Spleen (tissue), 11 donors: ENCODE data around the gene CDK2. TPM values are rescaled to one million over a fixed set of nuclear protein-coding genes. Genes with fewer than 3 reads are reported as not detected.

ENCODE experiments used
- DNase-seq: peaks from one replicate; pipeline ENCODE4 v3.0.0-alpha.2; 2020
- H3K27ac ChIP-seq, 8 donors: fragments of 200-600 bp; sonication (generic) in 7 of 8; 1 replicate in 4 of 8; 2 replicates in 4 of 8; pipeline versions ENCODE4 v1.5.0 to v1.8.0; 2016 to 2021; ENCODE audit warnings: inconsistent platforms in 4 of 8, mild to moderate bottlenecking in 4 of 8, moderate library complexity in 1 of 8
- H3K27me3 ChIP-seq, 7 donors: fragments of 200-600 bp; sonication (generic) in 6 of 7; replicated peaks in 1 of 7; 1 replicate in 4 of 7; 2 replicates in 3 of 7; pipeline versions ENCODE4 v1.5.0 to v1.8.0; 2016 to 2021; ENCODE audit warnings: inconsistent platforms in 3 of 7, mild to moderate bottlenecking in 1 of 7
- H3K36me3 ChIP-seq, 6 donors: fragments of 200-600 bp; sonication (generic) in 5 of 6; 1 replicate in 4 of 6; 2 replicates in 2 of 6; pipeline versions ENCODE4 v1.5.0 to v1.8.0; 2016 to 2021; ENCODE audit warnings: inconsistent platforms in 2 of 6
- H3K4me1 ChIP-seq, 6 donors: fragments of 200-600 bp; sonication (generic) in 5 of 6; 1 replicate in 3 of 6; 2 replicates in 3 of 6; pipeline versions ENCODE4 v1.5.0 to v1.8.0; 2016 to 2021; ENCODE audit warnings: inconsistent platforms in 3 of 6
- H3K4me3 ChIP-seq, 8 donors: fragments of 200-600 bp; sonication (generic) in 7 of 8; 1 replicate in 4 of 8; 2 replicates in 4 of 8; pipeline versions ENCODE4 v1.5.0 to v1.8.0; 2016 to 2021; ENCODE audit warnings: inconsistent platforms in 4 of 8, mild to moderate bottlenecking in 4 of 8, moderate library complexity in 2 of 8
- H3K9me3 ChIP-seq, 8 donors: fragments of 200-600 bp; sonication (generic) in 7 of 8; 1 replicate in 4 of 8; 2 replicates in 4 of 8; pipeline versions ENCODE4 v1.5.0 to v1.8.0; 2016 to 2021; ENCODE audit warnings: inconsistent platforms in 4 of 8
- CTCF ChIP-seq, 11 experiments: fragments of 200-600 bp in 7 of 11; fragments of 450-650 bp in 4 of 11; sonication (generic) in 4 of 11; IDR thresholded peaks in 8 of 11; conservative IDR thresholded peaks in 3 of 11; 1 replicate in 7 of 11; 2 replicates in 4 of 11; pipeline versions ENCODE4 v1.4.0 to v1.8.0; 2016 to 2021; ENCODE audit warnings: antibody characterized with exemption in 11 of 11, inconsistent platforms in 4 of 11, mild to moderate bottlenecking in 1 of 11
- POLR2A ChIP-seq, 3 donors: fragments of 450-650 bp; IDR thresholded peaks; one replicate each; pipeline ENCODE4 v1.5.1; 2017; ENCODE audit warnings: antibody characterized with exemption in 3 of 3, mild to moderate bottlenecking in 1 of 3
- POLR2AphosphoS5 ChIP-seq, 3 donors: sonication (generic); formaldehyde crosslinking; IDR thresholded peaks; one replicate each; pipeline ENCODE4 v1.5.1; 2017; ENCODE audit warnings: antibody characterized with exemption in 3 of 3
- WGBS, 5 donors: extraction: QIAGEN DNeasy Blood & Tissue Kit in 3 of 5; methylation state at CpG; one replicate each; pipeline versions ENCODE4 v1.1.5 to v1.1.7; 2013 to 2018; 5-methylcytosine and 5-hydroxymethylcytosine counted together
- intact Hi-C: fragments of 100-400 bp; cut with DNase I; formaldehyde crosslinking; loops from one replicate; pipeline ENCODE4 v1.15.0; 2023; ENCODE audit warnings: low total_unique reads
- polyA plus RNA-seq, 3 donors: library from polyadenylated mRNA; stranded (reverse); fragments of 200-250 nt; gene quantifications; one replicate each; pipeline ENCODE4 v1.2.1, GENCODE V29; 2013
- total RNA-seq, 7 donors: library from RNA; depleted of rRNA in 3 of 7; stranded (reverse); fragments of >200 nt in 3 of 7; fragmentation: NEBNext Ultra II Directional in 4 of 7; extraction: Animal tissue kit (Norgen Biotek cat#: 25700) in 4 of 7; gene quantifications; one replicate each; pipeline versions ENCODE4 v1.1.0 to v1.2.1, GENCODE V29; 2016 to 2021
- donor health status: healthy with polysubstance abuse.
- donor health status: DM: no; HTN: no; CAD: no; lungs with moderate emphysema.
- donor health status: DM: no; HTN: no; CAD: no.
- donor health status: Bipolar disorder and iron deficiency.
- donor health status: healthy.
- donor health status: DM: no; HTN: no; CAD: no.
- donor health status: DM: yes; HTN: yes; CAD: no.

Gene CDK2
- total and polyA plus RNA-seq, 10 donors, result 11.9 to 46.6 (median 26.5) TPM

- peaks cover 9 to 35% (median 13%) of the 10 kb centered on the region in 6 donors for H3K4me1 ChIP-seq
- no peak for DNase-seq
- intact Hi-C loops, result loop anchor here (5.0 kb wide), 1 partner anchor 200 kb away; the partner anchor contains the start of gene GDF11
- 88 to 99% (median 97%) methylated on average over 1 of the region's 1 CpG for WGBS, 5 donors
- TF ChIP-seq POLR2A (IDR thresholded peaks at IDR 0.05) (no peak), CTCF (IDR thresholded peaks at IDR 0.05 in 8 of 11, conservative IDR thresholded peaks at IDR 0.05 in 3 of 11) (no peak), POLR2AphosphoS5 (IDR thresholded peaks at IDR 0.05) (no peak)
- peaks cover 0 to 100% (median 78%) of the 10 kb centered on the region in 6 donors for H3K36me3 ChIP-seq
- no peaks in the 10 kb centered on the region for H3K27me3 ChIP-seq
- no peak overlapping the region for H3K27ac ChIP-seq
- H3K9me3 ChIP-seq, result no peaks in the 10 kb centered on the region
- no peak overlapping the region for H3K4me3 ChIP-seq
Measured at GRCh38 chr12:55942577-55943136, 24.0 kb upstream of the CDK2 start.

GRCh38 chr12:55946553-55946952 lies 20.1 kb upstream of the CDK2 start:
- no peak for TF ChIP-seq CTCF (IDR thresholded peaks at IDR 0.05 in 8 of 11, conservative IDR thresholded peaks at IDR 0.05 in 3 of 11)
- no peak for TF ChIP-seq POLR2A (IDR thresholded peaks at IDR 0.05)
- TF ChIP-seq POLR2AphosphoS5 (IDR thresholded peaks at IDR 0.05), result no peak
- Histone ChIP-seq H3K9me3 (no peaks in the 10 kb centered on the region), H3K27me3 (no peaks in the 10 kb centered on the region), H3K27ac (no peak overlapping the region), H3K4me3 (no peak overlapping the region), H3K36me3 (peaks cover 5 to 100% (median 79%) of the 10 kb centered on the region in 6 donors), H3K4me1 (no peaks in the 10 kb centered on the region)
- intact Hi-C loops, result no loop called here
- WGBS, 5 donors, result 83 to 92% (median 87%) methylated on average over 6 of the region's 6 CpGs
- no peak for DNase-seq

- no peaks in the 10 kb centered on the region for H3K4me1 ChIP-seq
- peaks cover 5 to 55% (median 38%) of the 10 kb centered on the region in 6 donors for H3K36me3 ChIP-seq
- no peaks in the 10 kb centered on the region for H3K27me3 ChIP-seq
- no peaks in the 10 kb centered on the region for H3K9me3 ChIP-seq
- H3K27ac ChIP-seq, result no peak overlapping the region
- TF ChIP-seq CTCF (IDR thresholded peaks at IDR 0.05 in 8 of 11, conservative IDR thresholded peaks at IDR 0.05 in 3 of 11) (no peak), POLR2AphosphoS5 (IDR thresholded peaks at IDR 0.05) (peak; percentile 46 to 77 (median 54))
- intact Hi-C loops, result no loop called here
- DNase-seq, result no peak
- no peak overlapping the region for H3K4me3 ChIP-seq
- 88 to 93% (median 89%) methylated on average over 4 of the region's 4 CpGs for WGBS, 5 donors
Measured at GRCh38 chr12:55955344-55955743, 11.3 kb upstream of the CDK2 start.

- no peak for DNase-seq
- no peaks in the 10 kb centered on the region for H3K27me3 ChIP-seq
- no peaks in the 10 kb centered on the region for H3K9me3 ChIP-seq
- H3K4me1 ChIP-seq, result no peaks in the 10 kb centered on the region
- no peak overlapping the region for H3K4me3 ChIP-seq
- peaks cover 5 to 49% (median 34%) of the 10 kb centered on the region in 6 donors for H3K36me3 ChIP-seq
- intact Hi-C loops, result no loop called here
- no peak overlapping the region for H3K27ac ChIP-seq
- WGBS, 5 donors, result 86 to 92% (median 88%) methylated on average over 4 to 6 of the region's 6 CpGs
- TF ChIP-seq POLR2A (IDR thresholded peaks at IDR 0.05), result no peak
- peak in 1 of 11 experiments; percentile 28 for TF ChIP-seq CTCF (IDR thresholded peaks at IDR 0.05 in 8 of 11, conservative IDR thresholded peaks at IDR 0.05 in 3 of 11)
- peak in 1 of 3 donors; percentile 56 for TF ChIP-seq POLR2AphosphoS5 (IDR thresholded peaks at IDR 0.05)
Measured at GRCh38 chr12:55955800-55956508, 10.7 kb upstream of the CDK2 start.
